SJSA1 (cell line): ENCODE results near the gene UGT2A2. TPM values are rescaled to one million over a fixed set of nuclear protein-coding genes. Genes with fewer than 3 reads are reported as not detected.

ENCODE experiments used
- total RNA-seq: library from RNA; depleted of rRNA; stranded (reverse); fragments of >200 nt; shearing (Covaris generic); gene quantifications from 2 replicates; pipeline ENCODE4 v1.2.3, GENCODE V29; 2014; rRNA removed

The UGT2A2 gene
- total RNA-seq, 1 experiment from 2014 or later, result not detected

Other genes with a start within 250 kb of the UGT2A2 start
- gene UGT2B4, start 143.7 kb downstream of the UGT2A2 start, total RNA-seq, result 0.08 TPM in 1 of 2 replicates, not detected in the other
- not detected in 2 replicates for gene UGT2A1, start 13.6 kb upstream of the UGT2A2 start, total RNA-seq
- gene SULT1B1, start 121.0 kb upstream of the UGT2A2 start, total RNA-seq, result not detected in 2 replicates
- not detected in 2 replicates for gene SULT1E1, start 220.5 kb upstream of the UGT2A2 start, total RNA-seq